H9 (cell line): ENCODE results near the gene PRCC. TPM values are rescaled to one million over a fixed set of nuclear protein-coding genes. Genes with fewer than 3 reads are reported as not detected.

Experiments
- DNase-seq: peaks from one replicate; pipeline ENCODE4 v3.0.0-alpha.2; 2017
- H2AFZ ChIP-seq: one replicate; pipeline ENCODE4 v1.6.1; 2013; ENCODE audit warnings: mild to moderate bottlenecking, low read length, control low read depth, moderate library complexity
- H2AK5ac ChIP-seq: 2 replicates; pipeline ENCODE4 v1.6.1; 2013; ENCODE audit warnings: low read length, control low read depth, mixed read lengths; ENCODE audit not compliant: insufficient read length
- H2BK120ac ChIP-seq: one replicate; pipeline ENCODE4 v1.6.1; 2013; ENCODE audit warnings: low read depth, mild to moderate bottlenecking, low read length, control low read depth, inconsistent platforms; ENCODE audit not compliant: poor library complexity, severe bottlenecking
- H2BK12ac ChIP-seq: 2 replicates; pipeline ENCODE4 v1.6.1; 2013; ENCODE audit warnings: low read length, control low read depth, mixed read lengths, low read depth; ENCODE audit not compliant: insufficient read length
- H2BK15ac ChIP-seq: 2 replicates; pipeline ENCODE4 v1.6.1; 2013; ENCODE audit warnings: low read depth, low read length, control low read depth
- H2BK20ac ChIP-seq: one replicate; pipeline ENCODE4 v1.6.1; 2013; ENCODE audit warnings: low read depth, mild to moderate bottlenecking, low read length, control low read depth, inconsistent platforms; ENCODE audit not compliant: poor library complexity, severe bottlenecking
- H2BK5ac ChIP-seq: 2 replicates; pipeline ENCODE4 v1.6.1; 2013; ENCODE audit warnings: low read length, control low read depth, mixed read lengths; ENCODE audit not compliant: insufficient read length
- H3K14ac ChIP-seq: 2 replicates; pipeline ENCODE4 v1.6.1; 2013; ENCODE audit warnings: low read length, control low read depth; ENCODE audit not compliant: insufficient read depth
- H3K18ac ChIP-seq: 2 replicates; pipeline ENCODE4 v1.6.1; 2013; ENCODE audit warnings: low read depth, mild to moderate bottlenecking, mixed read lengths, low read length, control low read depth; ENCODE audit not compliant: insufficient read length
- H3K23ac ChIP-seq: 2 replicates; pipeline ENCODE4 v1.6.1; 2013; ENCODE audit warnings: low read length, control low read depth, mixed read lengths, low read depth; ENCODE audit not compliant: insufficient read length
- H3K23me2 ChIP-seq: 2 replicates; pipeline ENCODE4 v1.6.1; 2013; ENCODE audit warnings: low read depth, mild to moderate bottlenecking, mixed read lengths, low read length, control low read depth; ENCODE audit not compliant: insufficient read length, poor library complexity, severe bottlenecking
- H3K27ac ChIP-seq: 2 replicates; pipeline ENCODE4 v1.5.1; 2013; ENCODE audit warnings: low read length, control low read depth, mixed read lengths, low read depth; ENCODE audit not compliant: insufficient read length
- H3K27me3 ChIP-seq: 2 replicates; pipeline ENCODE4 v1.6.1; 2013; ENCODE audit warnings: low read length, control low read depth, inconsistent platforms; ENCODE audit not compliant: insufficient read depth
- H3K4ac ChIP-seq: 2 replicates; pipeline ENCODE4 v1.6.1; 2013; ENCODE audit warnings: low read depth, mild to moderate bottlenecking, control low read depth, inconsistent platforms, low read length, moderate library complexity
- H3K4me1 ChIP-seq: 2 replicates; pipeline ENCODE4 v1.6.1; 2013; ENCODE audit warnings: low read length, control low read depth, inconsistent platforms; ENCODE audit not compliant: insufficient read depth
- H3K4me2 ChIP-seq: 2 replicates; pipeline ENCODE4 v1.6.1; 2013; ENCODE audit warnings: low read length, control low read depth, mixed read lengths; ENCODE audit not compliant: insufficient read length, insufficient read depth
- H3K56ac ChIP-seq: 2 replicates; pipeline ENCODE4 v1.6.1; 2013; ENCODE audit warnings: low read depth, mild to moderate bottlenecking, mixed read lengths, low read length, control low read depth; ENCODE audit not compliant: insufficient read length
- H3K79me1 ChIP-seq: 2 replicates; pipeline ENCODE4 v1.6.1; 2013; ENCODE audit warnings: low read depth, mild to moderate bottlenecking, moderate library complexity, low read length, control low read depth, inconsistent platforms; ENCODE audit not compliant: insufficient read depth, poor library complexity, severe bottlenecking
- H3K79me2 ChIP-seq: 2 replicates; pipeline ENCODE4 v1.6.1; 2013; ENCODE audit warnings: low read length, control low read depth, inconsistent platforms; ENCODE audit not compliant: insufficient read depth
- H3K9ac ChIP-seq: 2 replicates; pipeline ENCODE4 v1.6.1; 2013; ENCODE audit warnings: low read length, control low read depth, mixed read lengths; ENCODE audit not compliant: insufficient read length; ENCODE audit errors: extremely low read depth
- H3K9me3 ChIP-seq: one replicate; pipeline ENCODE4 v1.6.1; 2013; ENCODE audit warnings: low read depth, low read length, inconsistent platforms; ENCODE audit not compliant: control insufficient read depth
- H3T11ph ChIP-seq: one replicate; pipeline ENCODE4 v1.6.1; 2013; ENCODE audit warnings: mild to moderate bottlenecking, low read length, control low read depth, inconsistent platforms
- H4K20me1 ChIP-seq: one replicate; pipeline ENCODE4 v1.6.1; 2013; ENCODE audit not compliant: control insufficient read depth, insufficient read length, insufficient read depth
- H4K5ac ChIP-seq: 2 replicates; pipeline ENCODE4 v1.6.1; 2013; ENCODE audit warnings: low read depth, mild to moderate bottlenecking, mixed read lengths, low read length, control low read depth; ENCODE audit not compliant: insufficient read length
- H4K8ac ChIP-seq: replicated peaks from 2 replicates; pipeline ENCODE4 v1.6.1; 2013; ENCODE audit warnings: low read length, control low read depth, mixed read lengths, low read depth; ENCODE audit not compliant: insufficient read length
- H4K91ac ChIP-seq: 2 replicates; pipeline ENCODE4 v1.6.1; 2013; ENCODE audit warnings: low read depth, mild to moderate bottlenecking, moderate library complexity, mixed read lengths, low read length, control low read depth; ENCODE audit not compliant: insufficient read length
- H3K27ac Mint-ChIP-seq, 3 experiments: 2 replicates in 2 of 3; 3 replicates in 1 of 3; pipeline ENCODE4 v1.8.0; 2020 to 2021; ENCODE audit warnings: mixed read lengths in 3 of 3, mild to moderate bottlenecking in 1 of 3, moderate library complexity in 1 of 3
- H3K27me3 Mint-ChIP-seq: 2 replicates; pipeline ENCODE4 v1.8.0; 2021; ENCODE audit warnings: low read depth, mild to moderate bottlenecking, moderate library complexity, mixed read lengths
- H3K36me3 Mint-ChIP-seq, 3 experiments: 2 replicates in 2 of 3; 3 replicates in 1 of 3; pipeline ENCODE4 v1.8.0; 2020 to 2021; ENCODE audit warnings: low read depth in 3 of 3, mixed read lengths in 3 of 3; ENCODE audit not compliant: insufficient read depth in 1 of 3
- H3K4me1 Mint-ChIP-seq, 2 experiments: 2 replicates each; pipeline ENCODE4 v1.8.0; 2020; ENCODE audit warnings: mixed read lengths in 2 of 2
- H3K4me3 Mint-ChIP-seq, 2 experiments: 2 replicates in 1 of 2; 3 replicates in 1 of 2; pipeline ENCODE4 v1.8.0; 2020 to 2021; ENCODE audit warnings: mild to moderate bottlenecking in 2 of 2, mixed read lengths in 2 of 2, moderate library complexity in 1 of 2
- H3K9me3 Mint-ChIP-seq, 2 experiments: 2 replicates in 1 of 2; 3 replicates in 1 of 2; pipeline ENCODE4 v1.8.0; 2020; ENCODE audit warnings: mild to moderate bottlenecking in 2 of 2, mixed read lengths in 2 of 2, moderate library complexity in 1 of 2
- WGBS: extraction: QIAGEN DNeasy Blood & Tissue Kit; methylation state at CpG from one replicate; pipeline ENCODE4 v1.1.7; 2013; ENCODE audit warnings: missing lambda C conversion rate, low lambda C conversion rate, mixed read lengths; ENCODE audit not compliant: insufficient read length; ENCODE audit errors: extremely low coverage; 5-methylcytosine and 5-hydroxymethylcytosine counted together
- total RNA-seq: library from RNA; stranded (reverse); gene quantifications from 2 replicates; pipeline ENCODE4 v1.2.1, GENCODE V29; 2021
- TF ChIP-seq, protein P1 (sequence below): fragments of 200-600 bp; sonication (generic); conservative IDR thresholded peaks from 3 replicates; pipeline ENCODE4 v1.8.0; 2021; ENCODE audit warnings: antibody characterized with exemption, mild to moderate bottlenecking

PRCC gene
- total RNA-seq, 1 experiment from 2014 or later = 129 TPM

GRCh38 chr1:156812293-156812990 is 45.1 kb downstream of the PRCC start:
- H2BK15ac ChIP-seq = no peak overlapping the region
- Mint-ChIP-seq H3K4me3 (peak overlapping the region in 1 of 2 experiments; percentile 77; a peak in 3 of 5 replicates), H3K9me3 (no peaks in the 10 kb centered on the region; a peak in 1 of 5 replicates), H3K36me3 (peaks cover 0 to 7% (median 4%) of the 10 kb centered on the region in 3 experiments; a peak in 3 of 7 replicates), H3K4me1 (peaks cover 22 to 43% of the 10 kb centered on the region in 2 experiments), H3K27ac (no peak overlapping the region), H3K27me3 (peaks cover 65% of the 10 kb centered on the region)
- no peak overlapping the region for H4K5ac ChIP-seq
- no peak overlapping the region for H2BK120ac ChIP-seq
- H3K4me2 ChIP-seq = no peak overlapping the region
- H4K20me1 ChIP-seq = no peaks in the 10 kb centered on the region
- DNase-seq = no peak
- no peak overlapping the region for H2BK5ac ChIP-seq
- H2AK5ac ChIP-seq = no peak overlapping the region
- no CpG with 5 or more reads among the region's 10 CpGs for WGBS
- no peak overlapping the region for H4K91ac ChIP-seq
- TF ChIP-seq, protein P1, sequence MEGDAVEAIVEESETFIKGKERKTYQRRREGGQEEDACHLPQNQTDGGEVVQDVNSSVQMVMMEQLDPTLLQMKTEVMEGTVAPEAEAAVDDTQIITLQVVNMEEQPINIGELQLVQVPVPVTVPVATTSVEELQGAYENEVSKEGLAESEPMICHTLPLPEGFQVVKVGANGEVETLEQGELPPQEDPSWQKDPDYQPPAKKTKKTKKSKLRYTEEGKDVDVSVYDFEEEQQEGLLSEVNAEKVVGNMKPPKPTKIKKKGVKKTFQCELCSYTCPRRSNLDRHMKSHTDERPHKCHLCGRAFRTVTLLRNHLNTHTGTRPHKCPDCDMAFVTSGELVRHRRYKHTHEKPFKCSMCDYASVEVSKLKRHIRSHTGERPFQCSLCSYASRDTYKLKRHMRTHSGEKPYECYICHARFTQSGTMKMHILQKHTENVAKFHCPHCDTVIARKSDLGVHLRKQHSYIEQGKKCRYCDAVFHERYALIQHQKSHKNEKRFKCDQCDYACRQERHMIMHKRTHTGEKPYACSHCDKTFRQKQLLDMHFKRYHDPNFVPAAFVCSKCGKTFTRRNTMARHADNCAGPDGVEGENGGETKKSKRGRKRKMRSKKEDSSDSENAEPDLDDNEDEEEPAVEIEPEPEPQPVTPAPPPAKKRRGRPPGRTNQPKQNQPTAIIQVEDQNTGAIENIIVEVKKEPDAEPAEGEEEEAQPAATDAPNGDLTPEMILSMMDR = no peak
- no peak overlapping the region for H3K56ac ChIP-seq
- no peaks in the 10 kb centered on the region; the same call in 1 of the 2 replicates for H3K4me1 ChIP-seq
- no peak overlapping the region for H3K9ac ChIP-seq
- no peak overlapping the region for H3K4ac ChIP-seq
- no peak overlapping the region for H3K18ac ChIP-seq
- H2BK20ac ChIP-seq = no peak overlapping the region
- H3K14ac ChIP-seq = no peak overlapping the region
- H3K27ac ChIP-seq = no peak overlapping the region
- no peaks in the 10 kb centered on the region for H3K79me1 ChIP-seq
- H3K79me2 ChIP-seq = no peaks in the 10 kb centered on the region
- no peaks in the 10 kb centered on the region for H3K9me3 ChIP-seq
- H4K8ac ChIP-seq = no peak overlapping the region
- peaks cover 5% of the 10 kb centered on the region for H3K23me2 ChIP-seq
- H2AFZ ChIP-seq = no peak overlapping the region
- no peak overlapping the region for H3K23ac ChIP-seq
- H2BK12ac ChIP-seq = no peak overlapping the region
- H3T11ph ChIP-seq = no peak overlapping the region
- peaks cover 11% of the 10 kb centered on the region for H3K27me3 ChIP-seq
